ENCODE data around the gene HARBI1. TPM values are rescaled to one million over a fixed set of nuclear protein-coding genes. Genes with fewer than 3 reads are reported as not detected.

The HARBI1 gene
- total RNA-seq, 1 experiment from 2014 or later, result 6.3 TPM

DNA sequence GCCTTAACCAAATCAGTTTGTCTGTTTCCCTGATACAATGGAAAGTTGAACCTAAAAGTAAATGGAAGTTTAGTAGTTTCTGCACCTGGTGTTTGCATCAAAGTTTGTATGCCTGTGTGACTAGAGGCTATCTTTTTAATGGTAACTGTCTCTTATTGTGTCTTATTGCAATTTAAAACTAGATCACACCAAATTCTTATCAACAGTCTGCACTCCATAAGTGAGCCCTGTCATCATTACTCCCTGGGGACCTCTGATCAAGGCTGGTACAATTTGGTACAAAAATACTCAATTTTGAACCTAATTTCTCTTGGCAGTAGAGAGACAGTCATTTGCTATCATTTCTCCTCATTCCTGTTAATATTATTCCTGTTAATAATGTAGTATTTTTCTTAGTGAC, 45.3 kb upstream of the HARBI1 start:
- Histone ChIP-seq H3T11ph (ENCODE audit: low read length) (no peak overlapping the region), H2AK5ac (ENCODE audit: insufficient read length, low read length) (no peak overlapping the region), H3K23me2 (ENCODE audit: insufficient read length, low read depth, low read length, poor library complexity, severe bottlenecking) (no peaks in the 10 kb centered on the region), H2BK120ac (ENCODE audit: low read depth, low read length, poor library complexity, severe bottlenecking) (no peak overlapping the region), H4K8ac (replicated peaks; ENCODE audit: insufficient read length, low read depth, low read length) (no peak overlapping the region), H2BK12ac (ENCODE audit: insufficient read length, low read depth, low read length) (no peak overlapping the region), H2BK15ac (ENCODE audit: low read depth, low read length) (no peak overlapping the region), H3K4me1 (ENCODE audit: insufficient read depth, low read length) (no peaks in the 10 kb centered on the region), H3K4ac (ENCODE audit: low read depth, low read length) (no peak overlapping the region), H3K79me2 (ENCODE audit: insufficient read depth, low read length) (no peaks in the 10 kb centered on the region), H4K5ac (ENCODE audit: insufficient read length, low read depth, low read length) (no peak overlapping the region), H2BK20ac (ENCODE audit: low read depth, low read length, poor library complexity, severe bottlenecking) (no peak overlapping the region), H3K9ac (ENCODE audit: extremely low read depth, insufficient read length, low read length) (no peak overlapping the region), H3K79me1 (ENCODE audit: insufficient read depth, low read depth, low read length, poor library complexity, severe bottlenecking) (no peaks in the 10 kb centered on the region), H3K27me3 (ENCODE audit: insufficient read depth, low read length) (no peaks in the 10 kb centered on the region), H3K14ac (ENCODE audit: insufficient read depth, low read length) (no peak overlapping the region), H2BK5ac (ENCODE audit: insufficient read length, low read length) (no peak overlapping the region), H3K27ac (ENCODE audit: insufficient read length, low read depth, low read length) (no peak overlapping the region), H4K91ac (ENCODE audit: insufficient read length, low read depth, low read length) (no peak overlapping the region), H3K9me3 (ENCODE audit: control insufficient read depth, low read depth, low read length) (no peaks in the 10 kb centered on the region), H4K20me1 (ENCODE audit: control insufficient read depth, insufficient read depth, insufficient read length) (no peaks in the 10 kb centered on the region), H3K18ac (ENCODE audit: insufficient read length, low read depth, low read length) (no peak overlapping the region), H3K4me2 (ENCODE audit: insufficient read depth, insufficient read length, low read length) (no peak overlapping the region), H3K23ac (ENCODE audit: insufficient read length, low read depth, low read length) (no peak overlapping the region), H3K56ac (ENCODE audit: insufficient read length, low read depth, low read length) (no peak overlapping the region), H2AFZ (ENCODE audit: low read length) (no peak overlapping the region)
- DNase-seq, result no peak
- TF ChIP-seq, protein P1, sequence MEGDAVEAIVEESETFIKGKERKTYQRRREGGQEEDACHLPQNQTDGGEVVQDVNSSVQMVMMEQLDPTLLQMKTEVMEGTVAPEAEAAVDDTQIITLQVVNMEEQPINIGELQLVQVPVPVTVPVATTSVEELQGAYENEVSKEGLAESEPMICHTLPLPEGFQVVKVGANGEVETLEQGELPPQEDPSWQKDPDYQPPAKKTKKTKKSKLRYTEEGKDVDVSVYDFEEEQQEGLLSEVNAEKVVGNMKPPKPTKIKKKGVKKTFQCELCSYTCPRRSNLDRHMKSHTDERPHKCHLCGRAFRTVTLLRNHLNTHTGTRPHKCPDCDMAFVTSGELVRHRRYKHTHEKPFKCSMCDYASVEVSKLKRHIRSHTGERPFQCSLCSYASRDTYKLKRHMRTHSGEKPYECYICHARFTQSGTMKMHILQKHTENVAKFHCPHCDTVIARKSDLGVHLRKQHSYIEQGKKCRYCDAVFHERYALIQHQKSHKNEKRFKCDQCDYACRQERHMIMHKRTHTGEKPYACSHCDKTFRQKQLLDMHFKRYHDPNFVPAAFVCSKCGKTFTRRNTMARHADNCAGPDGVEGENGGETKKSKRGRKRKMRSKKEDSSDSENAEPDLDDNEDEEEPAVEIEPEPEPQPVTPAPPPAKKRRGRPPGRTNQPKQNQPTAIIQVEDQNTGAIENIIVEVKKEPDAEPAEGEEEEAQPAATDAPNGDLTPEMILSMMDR (conservative IDR thresholded peaks at IDR 0.05), result no peak
- no peak overlapping the region for H3K4me3 Mint-ChIP-seq
- H3K27ac Mint-ChIP-seq, result no peak overlapping the region
- no peaks in the 10 kb centered on the region for H3K9me3 Mint-ChIP-seq
- no peaks in the 10 kb centered on the region for H3K27me3 Mint-ChIP-seq (ENCODE audit: low read depth)
- H3K36me3 Mint-ChIP-seq (ENCODE audit: insufficient read depth in 1 of 3, low read depth in 3 of 3), result peaks cover 15 to 75% (median 69%) of the 10 kb centered on the region in 3 experiments; a peak in 6 of 7 replicates
- no peaks in the 10 kb centered on the region for H3K4me1 Mint-ChIP-seq
